GM12878 (cell line): ENCODE data around the gene CSE1L. TPM values are rescaled to one million over a fixed set of nuclear protein-coding genes. Genes with fewer than 3 reads are reported as not detected.

Source experiments
- ATAC-seq: fragments of 200-7000 bp; cut with Tn5 transposase; 3 replicates; pipeline ENCODE4 v1.9.1; 2020; ENCODE audit warnings: mild to moderate bottlenecking, moderate library complexity
- BruUV-seq: library from RNA; stranded (reverse); fragments of 400-500 nt; replicated peaks from 2 replicates; lab custom pipeline; 2021; lab: Mats Ljungman, UMichigan
- CTCF ChIA-PET: fragments of 300-600 bp; sonication (Branson Sonifier 250); formaldehyde crosslinking; extraction: SDS; loops from one replicate; lab custom pipeline; 2021; ENCODE audit warnings: inconsistent platforms; lab: Yijun Ruan, JAX
- POLR2A ChIA-PET: fragments of 350-600 bp; formaldehyde crosslinking; extraction: SDS; loops from one replicate; lab custom pipeline; 2021; ENCODE audit warnings: inconsistent platforms; lab: Charles Lee
- RAD21 ChIA-PET: fragments of 300-600 bp; sonication (Branson Sonifier 250); formaldehyde crosslinking; loops from one replicate; lab custom pipeline; 2023; ENCODE audit warnings: antibody characterized with exemption; ENCODE audit not compliant: unreplicated experiment; lab: Charles Lee
- SMC1A ChIA-PET: fragments of 300-600 bp; sonication (Branson Sonifier 250); formaldehyde crosslinking; loops from one replicate; lab custom pipeline; 2023; ENCODE audit not compliant: unreplicated experiment, uncharacterized antibody; lab: Charles Lee
- DNase-seq: peaks from one replicate; pipeline ENCODE4 v3.0.0-alpha.2; 2011; ENCODE audit warnings: low read depth, low spot score
- FAIRE-seq: peaks from 3 replicates; lab custom pipeline; 2011; peaks lifted over from hg19 to GRCh38; lab: Jason Lieb, UNC
- H2AFZ ChIP-seq: 2 replicates; pipeline ENCODE4 v1.6.0; 2011; ENCODE audit warnings: low read depth, low read length, control low read depth; ENCODE audit not compliant: control insufficient read depth
- H3K27ac ChIP-seq: 2 replicates; pipeline ENCODE4 v1.5.1; 2011; ENCODE audit warnings: control low read depth; ENCODE audit not compliant: control insufficient read depth, insufficient read depth
- H3K27me3 ChIP-seq, 2 experiments: replicated peaks in 1 of 2; 2 replicates each; pipeline versions ENCODE4 v1.6.0 to v1.6.1; 2011; ENCODE audit warnings: low read length in 1 of 2; ENCODE audit not compliant: control insufficient read depth in 2 of 2, insufficient read depth in 2 of 2
- H3K36me3 ChIP-seq, 2 experiments: 2 replicates each; pipeline ENCODE4 v1.5.1; 2011; ENCODE audit warnings: low read length in 1 of 2; ENCODE audit not compliant: control insufficient read depth in 2 of 2, insufficient read depth in 2 of 2
- H3K4me1 ChIP-seq: 2 replicates; pipeline ENCODE4 v1.6.1; 2011; ENCODE audit warnings: mild to moderate bottlenecking, low read length, moderate library complexity, mixed read lengths; ENCODE audit not compliant: control insufficient read depth, insufficient read depth
- H3K4me2 ChIP-seq: 2 replicates; pipeline ENCODE4 v1.6.0; 2011; ENCODE audit warnings: control low read depth; ENCODE audit not compliant: control insufficient read depth, insufficient read depth
- H3K4me3 ChIP-seq: fragments of 200-600 bp; sonication (generic); 2 replicates; pipeline ENCODE4 v1.5.1; 2016
- H3K79me2 ChIP-seq: 2 replicates; pipeline ENCODE4 v1.6.0; 2011; ENCODE audit warnings: low read length; ENCODE audit not compliant: control insufficient read depth, insufficient read depth
- H3K9ac ChIP-seq: 2 replicates; pipeline ENCODE4 v1.8.0; 2011; ENCODE audit warnings: low read length, control low read depth, mixed read lengths; ENCODE audit not compliant: control insufficient read depth, insufficient read depth
- H3K9me3 ChIP-seq: replicated peaks from 3 replicates; pipeline ENCODE4 v1.5.1; 2011; ENCODE audit warnings: mild to moderate bottlenecking, low read length; ENCODE audit not compliant: control insufficient read depth, insufficient read depth
- H4K20me1 ChIP-seq: 2 replicates; pipeline ENCODE4 v1.6.0; 2011; ENCODE audit not compliant: control insufficient read depth, insufficient read depth
- EZH2 ChIP-seq: IDR thresholded peaks from 2 replicates; pipeline ENCODE4 v1.6.1; 2012; ENCODE audit warnings: low read depth, mild to moderate bottlenecking, control low read depth, inconsistent platforms, low read length, borderline replicate concordance; ENCODE audit not compliant: control insufficient read depth
- NBN ChIP-seq: fragments of 450-650 bp; IDR thresholded peaks from 2 replicates; pipeline ENCODE4 v1.6.1; 2016
- POLR2AphosphoS2 ChIP-seq: IDR thresholded peaks from 2 replicates; pipeline ENCODE4 v1.6.1; 2011; ENCODE audit warnings: low read depth, mild to moderate bottlenecking, low read length, improper control_type of control experiment, moderate library complexity
- RAD21 ChIP-seq: IDR thresholded peaks from 2 replicates; pipeline ENCODE4 v1.6.1; 2011; ENCODE audit warnings: mild to moderate bottlenecking, low read depth, low read length, moderate library complexity; ENCODE audit not compliant: insufficient read depth
- TARDBP ChIP-seq: IDR thresholded peaks from 2 replicates; pipeline ENCODE4 v1.6.1; 2016; ENCODE audit warnings: borderline replicate concordance
- TBL1XR1 ChIP-seq: IDR thresholded peaks from 2 replicates; pipeline ENCODE4 v1.6.1; 2012; ENCODE audit warnings: low read depth, low read length, improper control_type of control experiment
- WRNIP1 ChIP-seq: IDR thresholded peaks from 2 replicates; pipeline ENCODE4 v1.6.1; 2011; ENCODE audit warnings: low read depth, low read length, improper control_type of control experiment, borderline replicate concordance
- ZNF217 ChIP-seq: fragments of 450-650 bp; IDR thresholded peaks from 2 replicates; pipeline ENCODE4 v1.6.1; 2017; ENCODE audit warnings: antibody characterized with exemption, mild to moderate bottlenecking
- WGBS: methylation state at CpG from one replicate; pipeline ENCODE4 v1.1.6; 2016; ENCODE audit warnings: low lambda C conversion rate; ENCODE audit not compliant: insufficient replicate concordance, insufficient coverage; ENCODE audit errors: missing lambda C conversion rate; 5-methylcytosine and 5-hydroxymethylcytosine counted together
- in situ Hi-C: fragments of 300-500 bp; cut with MboI; formaldehyde crosslinking; loops from 9 replicates; pipeline ENCODE4 v1.14.3; 2018; ENCODE audit warnings: mixed read lengths
- intact Hi-C: fragments of 100-400 bp; cut with micrococcal nuclease; formaldehyde crosslinking; loops from one replicate; pipeline ENCODE4 v1.14.2; 2022; ENCODE audit not compliant: unreplicated experiment
- polyA plus RNA-seq, 11 experiments: library from polyadenylated mRNA; depleted of rRNA in 4 of 11; unstranded in 6 of 11; stranded (reverse) in 5 of 11; fragments of >200 nt; fragmentation: Nextera tagmentation in 4 of 11; fragmentation: Illumina TruSeq in 1 of 11; extraction: Ambion mirVana in 4 of 11; extraction: Trizol in 1 of 11; gene quantifications; 1 replicate in 1 of 11; 2 replicates in 10 of 11; pipeline versions ENCODE4 v1.2.1 to v1.2.3, GENCODE V29; 2011 to 2016; ENCODE audit warnings: inconsistent platforms in 2 of 11, missing spikeins in 2 of 11, low read depth in 1 of 11
- total RNA-seq, 4 experiments: library from RNA; depleted of rRNA in 3 of 4; stranded (reverse); fragments of >200 nt in 3 of 4; fragmentation: Illumina TruSeq in 1 of 4; extraction: Trizol in 1 of 4; gene quantifications; 2 replicates each; pipeline versions ENCODE4 v1.2.1 to v1.2.3, GENCODE V29; 2013 to 2021
- TF ChIP-seq, protein P1 (sequence below): fragments of 450-650 bp; IDR thresholded peaks from 2 replicates; pipeline ENCODE4 v1.6.1; 2018; ENCODE audit warnings: borderline replicate concordance, mild to moderate bottlenecking; ENCODE audit not compliant: partially characterized antibody
- TF ChIP-seq, protein P2 (sequence below): fragments of 450-650 bp; IDR thresholded peaks from 2 replicates; pipeline ENCODE4 v1.6.1; 2017; ENCODE audit warnings: mild to moderate bottlenecking, moderate library complexity

Gene CSE1L
- total and polyA plus RNA-seq, 10 of the 15 experiments (the other 5 are each of a cell fraction or from before 2014, with no cell fraction given) = 72.4 to 213 (median 117) TPM

DNA sequence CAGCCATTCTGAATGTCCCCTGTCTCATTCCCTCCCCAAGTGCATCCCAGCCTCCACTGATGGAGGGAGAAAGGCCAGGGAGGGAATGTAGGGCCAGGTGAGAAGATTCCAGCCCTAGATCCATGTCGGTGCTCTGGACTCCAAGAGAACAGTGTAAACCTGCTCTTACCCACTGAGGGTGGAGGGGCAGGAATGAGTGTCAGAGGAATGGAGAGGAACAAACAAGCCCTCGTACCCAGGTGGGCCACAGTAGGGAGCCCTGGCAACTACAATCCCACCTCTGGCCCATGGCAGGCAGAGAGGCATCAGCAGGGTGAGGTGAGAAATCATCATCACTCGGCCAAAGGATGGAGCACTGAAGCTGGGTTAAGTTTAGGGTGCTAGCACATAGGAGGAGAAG is 87.5 kb downstream of the CSE1L start:
- BruUV-seq = no TSS peak
- WGBS = 98% methylated on average over 3 of the region's 3 CpGs
- Histone ChIP-seq H2AFZ (no peak overlapping the region), H3K4me3 (no peak overlapping the region), H3K4me1 (no peaks in the 10 kb centered on the region; the same call in 1 of the 2 replicates), H3K9me3 (no peaks in the 10 kb centered on the region), H3K27ac (no peak overlapping the region), H3K4me2 (no peak overlapping the region), H3K36me3 (peaks cover 9 to 28% of the 10 kb centered on the region in 2 experiments), H3K9ac (no peak overlapping the region), H3K79me2 (no peaks in the 10 kb centered on the region; the same call in none of the 2 replicates), H4K20me1 (no peaks in the 10 kb centered on the region), H3K27me3 (no peaks in the 10 kb centered on the region)
- TF ChIP-seq, protein P1, sequence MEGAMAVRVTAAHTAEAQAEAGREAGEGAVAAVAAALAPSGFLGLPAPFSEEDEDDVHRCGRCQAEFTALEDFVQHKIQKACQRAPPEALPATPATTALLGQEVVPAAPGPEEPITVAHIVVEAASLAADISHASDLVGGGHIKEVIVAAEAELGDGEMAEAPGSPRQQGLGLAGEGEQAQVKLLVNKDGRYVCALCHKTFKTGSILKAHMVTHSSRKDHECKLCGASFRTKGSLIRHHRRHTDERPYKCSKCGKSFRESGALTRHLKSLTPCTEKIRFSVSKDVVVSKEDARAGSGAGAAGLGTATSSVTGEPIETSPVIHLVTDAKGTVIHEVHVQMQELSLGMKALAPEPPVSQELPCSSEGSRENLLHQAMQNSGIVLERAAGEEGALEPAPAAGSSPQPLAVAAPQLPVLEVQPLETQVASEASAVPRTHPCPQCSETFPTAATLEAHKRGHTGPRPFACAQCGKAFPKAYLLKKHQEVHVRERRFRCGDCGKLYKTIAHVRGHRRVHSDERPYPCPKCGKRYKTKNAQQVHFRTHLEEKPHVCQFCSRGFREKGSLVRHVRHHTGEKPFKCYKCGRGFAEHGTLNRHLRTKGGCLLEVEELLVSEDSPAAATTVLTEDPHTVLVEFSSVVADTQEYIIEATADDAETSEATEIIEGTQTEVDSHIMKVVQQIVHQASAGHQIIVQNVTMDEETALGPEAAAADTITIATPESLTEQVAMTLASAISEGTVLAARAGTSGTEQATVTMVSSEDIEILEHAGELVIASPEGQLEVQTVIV = no peak
- TF ChIP-seq RAD21 = no peak
- no peak for TF ChIP-seq ZNF217
- no peak for TF ChIP-seq NBN
- no peak for TF ChIP-seq WRNIP1
- no peak for TF ChIP-seq TARDBP
- TF ChIP-seq POLR2AphosphoS2 = no peak
- no peak for TF ChIP-seq TBL1XR1
- TF ChIP-seq, protein P2, sequence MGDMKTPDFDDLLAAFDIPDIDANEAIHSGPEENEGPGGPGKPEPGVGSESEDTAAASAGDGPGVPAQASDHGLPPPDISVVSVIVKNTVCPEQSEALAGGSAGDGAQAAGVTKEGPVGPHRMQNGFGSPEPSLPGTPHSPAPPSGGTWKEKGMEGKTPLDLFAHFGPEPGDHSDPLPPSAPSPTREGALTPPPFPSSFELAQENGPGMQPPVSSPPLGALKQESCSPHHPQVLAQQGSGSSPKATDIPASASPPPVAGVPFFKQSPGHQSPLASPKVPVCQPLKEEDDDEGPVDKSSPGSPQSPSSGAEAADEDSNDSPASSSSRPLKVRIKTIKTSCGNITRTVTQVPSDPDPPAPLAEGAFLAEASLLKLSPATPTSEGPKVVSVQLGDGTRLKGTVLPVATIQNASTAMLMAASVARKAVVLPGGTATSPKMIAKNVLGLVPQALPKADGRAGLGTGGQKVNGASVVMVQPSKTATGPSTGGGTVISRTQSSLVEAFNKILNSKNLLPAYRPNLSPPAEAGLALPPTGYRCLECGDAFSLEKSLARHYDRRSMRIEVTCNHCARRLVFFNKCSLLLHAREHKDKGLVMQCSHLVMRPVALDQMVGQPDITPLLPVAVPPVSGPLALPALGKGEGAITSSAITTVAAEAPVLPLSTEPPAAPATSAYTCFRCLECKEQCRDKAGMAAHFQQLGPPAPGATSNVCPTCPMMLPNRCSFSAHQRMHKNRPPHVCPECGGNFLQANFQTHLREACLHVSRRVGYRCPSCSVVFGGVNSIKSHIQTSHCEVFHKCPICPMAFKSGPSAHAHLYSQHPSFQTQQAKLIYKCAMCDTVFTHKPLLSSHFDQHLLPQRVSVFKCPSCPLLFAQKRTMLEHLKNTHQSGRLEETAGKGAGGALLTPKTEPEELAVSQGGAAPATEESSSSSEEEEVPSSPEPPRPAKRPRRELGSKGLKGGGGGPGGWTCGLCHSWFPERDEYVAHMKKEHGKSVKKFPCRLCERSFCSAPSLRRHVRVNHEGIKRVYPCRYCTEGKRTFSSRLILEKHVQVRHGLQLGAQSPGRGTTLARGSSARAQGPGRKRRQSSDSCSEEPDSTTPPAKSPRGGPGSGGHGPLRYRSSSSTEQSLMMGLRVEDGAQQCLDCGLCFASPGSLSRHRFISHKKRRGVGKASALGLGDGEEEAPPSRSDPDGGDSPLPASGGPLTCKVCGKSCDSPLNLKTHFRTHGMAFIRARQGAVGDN = no peak
- no peak for TF ChIP-seq EZH2
- DNase-seq (no peak), FAIRE-seq (no peak), ATAC-seq (no peak; the same call in 2 of the 3 replicates)
- intact Hi-C loops (loop anchor here (1.0 kb wide), 1 partner anchor 84 kb away; no protein-coding TSS in a partner anchor), in situ Hi-C loops (loop anchor here (5.0 kb wide), 1 partner anchor 84 kb away; the partner anchor contains the start of gene DDX27)
- POLR2A ChIA-PET = interaction anchor here (0.6 to 1.6 kb wide), 7 partner anchors 11 to 177 kb away, joined by 3 to 19 read pairs (median 5); partner anchors contain the start of gene DDX27
- RAD21 ChIA-PET = interaction anchor here (1.0 to 4.4 kb wide), 9 partner anchors 9 to 89 kb away, joined by 3 to 79 read pairs (median 8); partner anchors contain the start of gene DDX27
- SMC1A ChIA-PET = interaction anchor here (1.2 to 3.0 kb wide), 20 partner anchors 9 to 143 kb away, joined by 3 to 65 read pairs (median 6); partner anchors contain the start of gene DDX27
- CTCF ChIA-PET = interaction anchor here (0.7 to 9.3 kb wide), 21 partner anchors 9 to 189 kb away, joined by 3 to 333 read pairs (median 6); partner anchors contain the start of gene DDX27
